HepG2 (cell line): ENCODE results near the gene CAPN3. TPM values are rescaled to one million over a fixed set of nuclear protein-coding genes. Genes with fewer than 3 reads are reported as not detected.

Experiments used
- ATAC-seq: fragments of 200-7000 bp; cut with Tn5 transposase; 3 replicates; pipeline ENCODE4 v1.9.1; 2020; ENCODE audit warnings: mild to moderate bottlenecking, moderate library complexity
- BruUV-seq: library from RNA; stranded (reverse); fragments of 400-500 nt; replicated peaks from 2 replicates; lab custom pipeline; 2021; lab: Mats Ljungman, UMichigan
- CTCF ChIA-PET: fragments of 300-600 bp; formaldehyde crosslinking; extraction: SDS; loops from one replicate; lab custom pipeline; 2021; ENCODE audit warnings: low total read pairs, inconsistent platforms, low intra/inter-chr PET ratio; lab: Yijun Ruan, JAX
- POLR2A ChIA-PET: fragments of 350-600 bp; sonication (Branson Sonifier 250); formaldehyde crosslinking; loops from one replicate; lab custom pipeline; 2020; ENCODE audit warnings: antibody characterized with exemption, inconsistent platforms; lab: Yijun Ruan, JAX
- DNase-seq: peaks from one replicate; pipeline ENCODE4 v3.0.0-alpha.2; 2015; ENCODE audit warnings: low spot score
- FAIRE-seq: peaks from 3 replicates; lab custom pipeline; 2011; peaks lifted over from hg19 to GRCh38; lab: Jason Lieb, UNC
- H2AFZ ChIP-seq: one replicate; pipeline ENCODE4 v1.6.1; 2011; ENCODE audit warnings: low read length, inconsistent platforms
- H3K27ac ChIP-seq: fragments of 300-600 bp; 3 replicates; pipeline ENCODE4 v1.8.0; 2011; ENCODE audit warnings: mixed run types, mild to moderate bottlenecking, mixed read lengths, low read length, inconsistent platforms; ENCODE audit not compliant: insufficient read depth; ENCODE audit errors: extremely low read length
- H3K27me3 ChIP-seq, 2 experiments: fragments of 200-600 bp in 1 of 2; 2 replicates in 1 of 2; 3 replicates in 1 of 2; pipeline versions ENCODE4 v1.6.0 to v1.8.0; 2011; ENCODE audit warnings: low read length in 2 of 2, mild to moderate bottlenecking in 2 of 2, moderate library complexity in 2 of 2, inconsistent platforms in 1 of 2; ENCODE audit not compliant: insufficient read depth in 2 of 2, control insufficient read depth in 1 of 2
- H3K36me3 ChIP-seq, 2 experiments: fragments of 200-600 bp in 1 of 2; replicated peaks in 1 of 2; 2 replicates in 1 of 2; 3 replicates in 1 of 2; pipeline versions ENCODE4 v1.5.1 to v1.8.0; 2011; ENCODE audit warnings: low read length in 2 of 2, inconsistent platforms in 1 of 2; ENCODE audit not compliant: insufficient read depth in 2 of 2, control insufficient read depth in 1 of 2
- H3K4me1 ChIP-seq: 2 replicates; pipeline ENCODE4 v1.5.1; 2012; ENCODE audit warnings: low read length, inconsistent platforms; ENCODE audit not compliant: insufficient read depth
- H3K4me2 ChIP-seq: 2 replicates; pipeline ENCODE4 v1.6.0; 2011; ENCODE audit warnings: low read depth, low read length, inconsistent platforms
- H3K4me3 ChIP-seq, 3 experiments: fragments of 200-600 bp in 1 of 3; sonication (generic), shearing (Covaris generic) in 1 of 3; replicated peaks in 1 of 3; 2 replicates each; pipeline ENCODE4 v1.5.1; 2011 to 2016; ENCODE audit warnings: low read length in 3 of 3, inconsistent platforms in 2 of 3, low read depth in 2 of 3, mild to moderate bottlenecking in 2 of 3, control low read depth in 1 of 3, mixed read lengths in 1 of 3; ENCODE audit not compliant: insufficient read depth in 1 of 3
- H3K79me2 ChIP-seq: one replicate; pipeline ENCODE4 v1.6.1; 2011; ENCODE audit warnings: low read length, inconsistent platforms; ENCODE audit not compliant: insufficient read depth
- H3K9ac ChIP-seq: 2 replicates; pipeline ENCODE4 v1.6.0; 2011; ENCODE audit warnings: mild to moderate bottlenecking, low read depth, low read length, inconsistent platforms; ENCODE audit not compliant: insufficient read depth
- H3K9me3 ChIP-seq: 2 replicates; pipeline ENCODE4 v1.5.1; 2012; ENCODE audit warnings: mild to moderate bottlenecking, low read length
- H4K20me1 ChIP-seq: 2 replicates; pipeline ENCODE4 v1.6.0; 2011; ENCODE audit warnings: inconsistent platforms, mild to moderate bottlenecking, low read length, moderate library complexity; ENCODE audit not compliant: insufficient read depth
- ETS1 ChIP-seq: sonication (generic); formaldehyde crosslinking; IDR thresholded peaks from 2 replicates; pipeline ENCODE4 v1.4.0; 2020; ENCODE audit warnings: missing genetic modification reagents
- GMEB1 ChIP-seq: sonication (generic); formaldehyde crosslinking; IDR thresholded peaks from 2 replicates; pipeline ENCODE4 v1.5.1; 2020; ENCODE audit warnings: missing genetic modification reagents, mild to moderate bottlenecking, borderline replicate concordance
- HNF4A ChIP-seq: sonication (generic); formaldehyde crosslinking; IDR thresholded peaks from 2 replicates; pipeline ENCODE4 v1.4.0; 2020; ENCODE audit warnings: missing genetic modification reagents
- NCOR1 ChIP-seq: fragments of 200-600 bp; sonication (generic); IDR thresholded peaks from 2 replicates; pipeline ENCODE4 v1.7.0; 2017; ENCODE audit warnings: antibody characterized with exemption, low read length, borderline replicate concordance
- ZNF737 ChIP-seq: sonication (generic); formaldehyde crosslinking; IDR thresholded peaks from 2 replicates; pipeline ENCODE4 v1.5.0; 2020; ENCODE audit warnings: missing genetic modification reagents, mild to moderate bottlenecking, borderline replicate concordance
- WGBS: methylation state at CpG from one replicate; pipeline ENCODE4 v1.1.6; 2017; ENCODE audit warnings: low lambda C conversion rate; 5-methylcytosine and 5-hydroxymethylcytosine counted together
- in situ Hi-C: cut with HindIII; loops from 2 replicates; pipeline ENCODE4 v1.10.0; 2017; ENCODE audit warnings: low pct_unique_long_range_greater_than_20kb; ENCODE audit not compliant: extremely low pct_ligation_motif_present
- intact Hi-C: fragments of 100-400 bp; cut with micrococcal nuclease; formaldehyde crosslinking; loops from one replicate; pipeline ENCODE4 v1.10.0; 2022; ENCODE audit not compliant: unreplicated experiment
- polyA plus RNA-seq, 8 experiments: library from polyadenylated mRNA; depleted of rRNA in 3 of 8; stranded (reverse) in 7 of 8; unstranded in 1 of 8; fragments of >200 nt; fragmentation: Illumina TruSeq in 4 of 8; extraction: Trizol in 4 of 8; gene quantifications; 2 replicates each; pipeline versions ENCODE4 v1.2.1 to v1.2.3, GENCODE V29; 2011 to 2016; ENCODE audit warnings: low read depth in 4 of 8, missing spikeins in 1 of 8, mixed read lengths in 1 of 8; ENCODE audit not compliant: insufficient read depth in 1 of 8
- total RNA-seq, 5 experiments: library from RNA; depleted of rRNA; stranded (reverse); fragments of >200 nt; fragmentation: Illumina TruSeq; extraction: Trizol; gene quantifications; 2 replicates each; pipeline ENCODE4 v1.2.3, GENCODE V29; 2016; ENCODE audit warnings: low read depth in 1 of 5

Gene CAPN3
- total and polyA plus RNA-seq, 2 of the 13 experiments (the other 11 are each of a cell fraction or from before 2014, with no cell fraction given): 1.3 to 4.6 TPM

- DNase-seq (peak; percentile 44), ATAC-seq (peak; percentile 60), FAIRE-seq (no peak)
- intact Hi-C loops (no loop called here), in situ Hi-C loops (no loop called here)
- H3K36me3 ChIP-seq: no peaks in the 10 kb centered on the region
- no peaks in the 10 kb centered on the region for H3K79me2 ChIP-seq
- H3K27ac ChIP-seq: no peak overlapping the region
- no peaks in the 10 kb centered on the region for H3K27me3 ChIP-seq
- peaks cover 26% of the 10 kb centered on the region for H3K4me1 ChIP-seq
- BruUV-seq: no TSS peak
- no peaks in the 10 kb centered on the region for H4K20me1 ChIP-seq
- no peak overlapping the region for H2AFZ ChIP-seq
- ChIA-PET CTCF (no interaction called here), POLR2A (interaction anchor here (0.9 kb wide), 1 partner anchor 19 kb away, joined by 4 read pairs; no protein-coding TSS in a partner anchor)
- WGBS: 20% methylated on average over 1 of the region's 1 CpG
- no peak overlapping the region for H3K4me3 ChIP-seq
- H3K4me2 ChIP-seq: no peak overlapping the region
- TF ChIP-seq ETS1 (CRISPR knock-in tag) (no peak), NCOR1 (peak; percentile 29; the same call in 1 of the 2 replicates), HNF4A (CRISPR knock-in tag) (peak; percentile 59)
- H3K9ac ChIP-seq: no peak overlapping the region
- peaks cover 13% of the 10 kb centered on the region for H3K9me3 ChIP-seq
Observed at GRCh38 chr15:42373274-42373673, 14.0 kb downstream of the CAPN3 start.

GRCh38 chr15:42373936-42374335, 14.6 kb downstream of the CAPN3 start:
- BruUV-seq: no TSS peak
- Histone ChIP-seq H2AFZ (no peak overlapping the region), H3K79me2 (no peaks in the 10 kb centered on the region), H3K9ac (no peak overlapping the region), H3K4me2 (no peak overlapping the region), H3K27ac (no peak overlapping the region), H3K4me1 (peaks cover 26% of the 10 kb centered on the region)
- no peak for DNase-seq
- POLR2A ChIA-PET: interaction anchor here (0.9 to 1.2 kb wide), 2 partner anchors 19 kb away, joined by 4 to 5 read pairs; no protein-coding TSS in a partner anchor
- no peak for FAIRE-seq
- no peak for TF ChIP-seq ZNF737 (CRISPR knock-in tag)
- TF ChIP-seq GMEB1 (CRISPR knock-in tag): no peak
- TF ChIP-seq, all 625 proteins: peak for 0
- H3K4me3 ChIP-seq: no peak overlapping the region
- peak; percentile 59 for ATAC-seq
- WGBS: 80% methylated on average over 4 of the region's 4 CpGs
- H3K36me3 ChIP-seq: no peaks in the 10 kb centered on the region
- in situ Hi-C loops: no loop called here
- intact Hi-C loops: no loop called here
- H3K9me3 ChIP-seq: peaks cover 16% of the 10 kb centered on the region
- no peaks in the 10 kb centered on the region for H3K27me3 ChIP-seq
- CTCF ChIA-PET: no interaction called here
- no peaks in the 10 kb centered on the region for H4K20me1 ChIP-seq
